DMS153 (cell line): Measurements from ENCODE around the gene PIGQ.

Experiments
- DNase-seq: peaks from one replicate; lab custom pipeline; 2025; lab: John Stamatoyannopoulos, UW

PIGQ gene

DNA sequence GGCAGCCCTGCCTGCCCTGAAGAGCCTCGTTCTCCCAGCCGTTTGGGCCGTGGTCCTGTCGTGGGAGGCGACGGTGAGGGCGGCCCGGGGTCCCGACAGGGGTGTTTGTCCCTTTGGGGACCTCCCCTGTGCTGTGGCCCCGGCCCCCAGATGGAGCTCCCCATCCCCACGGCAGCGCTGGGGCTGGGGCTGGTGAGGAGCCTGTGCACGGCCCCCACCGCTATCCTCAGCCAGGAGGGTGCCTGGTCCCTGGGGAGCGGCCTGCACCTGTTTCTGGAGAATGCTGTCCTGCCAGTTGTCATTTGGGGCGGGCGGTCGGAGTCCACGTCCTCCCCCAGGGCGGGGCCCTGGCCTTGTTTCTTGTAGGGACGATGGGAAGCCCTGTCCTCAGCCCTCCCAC lies 35.6 kb upstream of the PIGQ start:
- no peak for DNase-seq

DNA sequence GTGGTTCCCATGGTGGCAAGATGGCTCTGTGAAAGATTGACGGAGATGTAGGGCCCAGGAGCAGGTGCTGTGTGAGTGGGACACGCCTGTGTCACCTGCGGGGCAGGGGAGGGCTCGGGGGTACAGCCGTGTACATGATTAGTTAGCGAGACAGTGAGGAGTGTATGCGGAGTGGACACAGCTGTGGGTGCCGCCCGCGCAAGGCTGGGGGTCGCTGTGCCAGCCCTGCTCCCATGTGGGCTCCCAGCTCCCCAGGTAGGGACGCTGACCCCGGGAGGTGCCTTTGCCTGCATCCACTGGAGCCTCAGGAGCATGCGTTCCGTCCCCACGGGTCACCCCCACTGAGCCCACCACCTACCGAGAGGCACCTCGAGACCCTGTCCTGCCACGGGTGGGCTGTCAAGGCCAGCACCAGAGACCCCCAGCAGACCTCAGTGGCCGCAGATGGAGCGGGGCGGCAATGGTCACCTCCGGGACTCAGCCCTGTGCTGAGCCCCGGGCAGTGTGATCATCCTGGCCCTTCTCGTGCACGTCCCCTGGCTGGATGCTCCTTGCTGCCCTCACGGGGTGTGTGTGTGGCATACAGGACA lies 34.8 kb upstream of the PIGQ start:
- no peak for DNase-seq

DNA sequence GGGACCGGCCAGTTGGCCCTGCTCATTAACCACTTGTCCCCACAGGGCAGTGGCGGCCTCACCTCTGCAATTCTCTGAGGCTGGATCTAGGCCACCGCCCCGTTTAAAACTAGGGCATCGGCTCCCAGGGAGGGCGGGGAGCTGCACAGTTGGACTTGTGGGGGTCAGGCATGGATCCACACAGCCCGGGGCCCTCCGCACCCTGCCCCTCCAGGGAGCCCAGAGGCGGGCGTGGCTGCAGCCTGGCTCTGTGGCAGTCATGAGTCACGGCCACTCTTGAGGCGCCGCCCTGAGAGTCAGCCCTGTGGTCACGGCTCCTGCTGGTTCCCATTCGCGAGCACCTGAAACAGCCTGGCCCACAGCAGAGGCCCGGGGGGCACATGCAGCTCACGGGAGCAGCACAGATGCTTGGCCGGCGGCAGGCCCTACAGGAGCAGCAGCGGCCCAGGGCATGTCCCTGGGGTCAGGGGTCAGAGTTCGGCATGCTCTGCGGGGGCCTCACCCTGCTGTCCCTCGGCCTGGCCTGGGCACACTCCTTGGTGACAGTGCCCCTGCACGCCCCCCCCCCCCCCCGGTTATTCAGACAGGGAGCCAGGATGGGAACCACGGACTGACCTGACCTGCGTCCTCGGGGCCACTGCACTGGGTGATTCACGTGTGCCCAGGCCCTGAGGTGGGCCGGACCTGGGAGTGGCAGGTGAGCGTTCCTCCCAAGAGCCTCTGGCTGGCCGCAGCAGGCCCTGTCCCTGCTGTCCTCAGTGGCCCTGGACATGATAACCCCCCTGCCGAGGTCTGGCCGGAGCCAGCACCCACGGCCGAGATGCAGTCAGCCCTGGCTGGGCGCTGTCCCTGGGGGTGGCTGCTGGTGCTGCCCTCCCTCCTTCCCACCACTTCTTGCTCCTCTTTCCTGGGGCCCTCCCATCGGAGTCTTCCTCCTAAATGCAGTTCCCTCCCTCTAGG lies 34.0 kb upstream of the PIGQ start:
- no peak for DNase-seq

DNA sequence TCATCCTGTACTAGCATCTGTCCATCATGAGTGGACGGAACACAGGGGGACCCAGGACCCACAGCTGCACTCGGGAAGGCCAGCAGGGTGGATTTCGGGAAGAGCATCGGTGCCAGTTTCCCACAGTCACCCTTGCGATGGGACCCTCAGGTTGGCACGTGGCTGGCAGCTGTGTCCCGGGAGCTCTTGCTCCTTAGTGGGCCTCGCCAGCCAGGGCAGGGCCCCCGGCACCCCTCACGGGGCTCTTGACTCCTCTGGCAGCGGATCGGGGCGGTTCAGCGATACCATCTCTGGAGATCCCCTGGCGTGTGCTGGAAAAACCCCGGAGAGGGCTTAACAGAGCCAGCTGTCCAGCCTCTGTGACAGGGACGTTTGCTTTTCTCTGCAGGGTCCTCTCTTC lies 33.0 kb upstream of the PIGQ start:
- no peak for DNase-seq

DNA sequence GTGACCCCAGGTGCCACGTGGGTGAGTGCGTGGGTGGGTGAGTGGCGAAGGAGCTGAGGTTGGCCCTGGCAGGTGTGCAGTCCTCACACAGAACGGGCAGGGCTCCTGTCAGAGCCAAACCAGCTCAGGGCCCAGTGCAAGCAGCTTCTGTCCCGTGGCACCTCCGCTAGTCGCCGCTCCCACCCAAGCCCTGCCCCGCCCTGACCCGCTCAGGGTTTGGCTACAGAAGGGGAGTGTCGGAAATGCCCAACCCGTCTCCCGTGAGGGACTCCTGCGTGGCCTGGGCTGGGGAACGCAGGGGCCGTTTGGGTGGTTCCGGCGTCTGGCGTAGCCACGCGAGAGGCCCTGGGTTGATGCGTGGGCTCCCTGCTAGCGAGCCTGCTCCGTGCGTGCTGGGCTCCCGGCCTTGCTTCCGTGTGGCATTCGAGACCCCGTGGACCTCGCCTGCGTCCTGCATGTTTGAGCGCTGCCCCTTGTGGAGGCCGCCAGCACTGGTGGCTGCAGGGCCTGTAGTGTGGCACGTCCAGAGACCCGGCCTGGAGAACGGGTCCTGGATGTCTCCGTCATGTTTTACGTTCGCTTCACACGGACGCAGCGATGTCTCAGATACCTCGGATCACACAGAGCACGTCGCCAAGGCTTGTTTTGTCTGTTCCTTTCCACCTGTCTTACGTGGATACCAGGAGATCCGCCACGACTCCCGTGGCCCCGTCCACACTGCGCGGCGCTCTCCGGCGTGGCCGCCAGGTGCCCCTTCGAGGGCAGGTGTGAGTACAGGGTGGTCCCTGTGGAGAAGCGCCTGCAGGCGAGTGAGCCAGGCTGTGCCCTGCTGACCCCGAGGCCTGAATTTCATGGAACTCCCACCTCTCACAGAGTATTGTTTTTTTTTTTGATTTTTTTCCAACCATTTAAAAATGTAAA lies 32.1 kb upstream of the PIGQ start:
- no peak for DNase-seq

DNA sequence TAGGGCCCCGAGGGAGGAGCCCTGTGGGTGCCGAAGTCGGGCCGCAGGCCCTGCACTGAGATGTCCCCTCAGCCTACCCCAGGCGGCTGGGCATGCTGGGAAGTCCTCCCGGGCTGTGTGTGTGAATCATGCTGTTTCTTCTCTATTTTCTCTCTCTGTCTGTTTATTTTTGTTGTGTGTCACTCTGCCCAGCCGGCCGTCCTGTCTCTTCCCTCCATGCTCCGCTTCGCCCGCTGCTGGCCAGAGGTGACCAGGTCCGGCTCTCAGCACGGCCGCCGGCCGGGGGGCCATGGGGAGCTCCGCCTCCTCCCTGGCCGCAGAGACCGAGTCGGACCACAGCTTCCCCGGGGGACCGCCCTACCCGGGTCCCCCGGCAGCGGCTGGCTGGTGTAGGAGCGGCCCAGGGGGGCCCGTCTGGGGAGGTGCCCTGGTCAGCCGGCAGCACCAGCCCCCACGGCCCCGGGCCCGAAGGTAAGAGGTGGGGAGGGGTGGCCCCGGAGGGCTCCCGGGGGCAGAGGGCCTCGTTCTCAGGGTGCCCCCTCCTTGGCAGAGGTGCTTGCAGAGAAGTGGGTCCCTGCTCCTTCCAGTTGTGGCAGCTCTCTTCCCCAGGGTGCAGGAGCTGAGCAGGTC lies 29.8 kb upstream of the PIGQ start:
- DNase-seq = no peak

DNA sequence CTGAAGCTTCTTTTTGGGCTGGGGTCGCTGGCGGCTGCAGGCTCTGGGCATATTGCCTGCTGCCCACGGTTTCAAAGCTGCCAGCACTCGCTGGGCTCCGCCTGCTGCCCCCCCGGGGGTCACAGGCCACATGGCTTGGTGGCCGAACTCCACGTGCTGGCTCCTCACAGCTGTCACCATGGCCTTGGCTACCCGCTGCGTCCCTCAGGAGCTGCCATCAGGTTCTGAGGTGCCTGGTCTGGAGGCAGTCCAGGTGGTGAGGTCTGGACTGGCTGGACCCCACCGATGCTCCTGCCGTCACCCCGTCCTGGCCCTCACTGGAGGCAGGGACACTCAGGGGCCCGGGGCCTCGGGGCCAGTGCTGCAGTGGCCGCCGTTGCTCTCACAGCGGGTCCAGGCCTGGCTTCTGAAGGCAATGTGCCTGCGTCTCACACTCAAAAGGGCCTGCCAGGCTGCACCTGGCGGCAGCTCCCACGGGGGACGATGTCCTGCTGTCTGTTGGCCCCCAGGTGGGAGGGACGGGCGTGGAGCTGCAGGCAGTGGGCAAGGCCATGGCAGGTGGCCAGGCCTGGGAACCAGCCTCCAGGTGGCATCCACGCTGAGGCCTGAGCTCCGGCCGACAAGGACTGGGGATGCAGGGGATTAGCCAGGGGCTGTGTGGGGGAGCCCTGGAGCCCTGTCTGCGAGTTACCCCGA lies 29.0 kb upstream of the PIGQ start:
- DNase-seq = no peak

DNA sequence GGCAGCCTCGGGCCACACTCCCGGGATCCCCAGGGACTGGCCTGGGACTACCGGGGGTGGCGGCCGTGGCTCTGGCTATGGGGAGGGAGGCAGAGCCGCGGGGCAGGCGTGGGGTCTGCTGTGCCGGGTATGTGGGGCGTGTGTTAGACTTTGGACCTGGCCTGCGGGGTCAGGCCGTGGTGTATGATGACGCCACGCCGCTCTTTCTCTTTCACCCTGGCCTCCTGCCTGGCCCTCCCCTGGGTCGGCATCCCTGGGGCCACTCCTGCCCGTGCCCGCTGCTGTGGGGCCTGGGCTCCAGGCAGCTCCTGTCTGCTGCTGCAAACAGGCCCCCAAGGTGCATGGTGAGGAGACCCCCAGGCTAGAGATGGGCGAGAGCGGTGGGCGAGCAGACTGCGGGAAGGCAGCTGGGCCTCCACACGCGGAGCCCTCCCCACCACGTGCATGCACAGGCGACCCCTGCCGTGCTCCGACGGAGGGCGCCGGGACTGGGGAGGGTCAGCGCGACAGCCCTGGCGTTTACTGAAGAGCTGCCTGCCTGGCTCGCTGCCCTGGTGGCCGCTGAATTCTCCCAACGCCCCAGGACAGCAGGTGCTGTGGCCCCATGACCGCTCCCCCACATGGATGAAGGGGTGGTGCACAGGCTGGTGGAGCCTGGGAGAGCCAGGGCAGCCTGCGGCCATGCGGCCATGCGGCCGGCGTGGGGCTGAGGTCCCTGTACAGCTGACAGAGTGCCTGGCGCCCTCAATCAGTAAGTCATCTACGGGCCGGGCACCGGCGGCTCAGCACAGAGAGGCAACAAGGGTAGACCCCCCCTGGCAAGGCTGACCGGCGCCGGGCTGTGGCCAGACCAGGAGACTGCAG lies 26.2 kb upstream of the PIGQ start:
- no peak for DNase-seq

DNA sequence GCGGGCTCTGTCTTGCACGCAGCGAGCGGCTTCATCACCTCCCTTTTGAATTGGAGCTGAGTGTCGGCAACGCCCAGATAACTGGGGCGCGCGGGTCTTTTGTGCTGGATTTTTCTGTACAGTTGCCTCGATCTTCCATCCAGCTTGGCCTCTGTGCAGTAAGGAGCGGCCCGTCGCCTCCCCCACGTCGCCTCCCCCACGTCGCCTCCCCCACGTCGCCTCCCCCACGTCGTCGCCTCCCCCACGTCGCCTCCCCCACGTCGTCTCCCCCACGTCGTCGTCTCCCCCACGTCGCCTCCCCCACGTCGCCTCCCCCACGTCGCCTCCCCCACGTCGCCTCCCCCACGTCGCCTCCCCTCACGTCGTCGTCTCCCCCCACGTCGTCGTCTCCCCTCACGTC lies 25.3 kb upstream of the PIGQ start:
- no peak for DNase-seq

DNA sequence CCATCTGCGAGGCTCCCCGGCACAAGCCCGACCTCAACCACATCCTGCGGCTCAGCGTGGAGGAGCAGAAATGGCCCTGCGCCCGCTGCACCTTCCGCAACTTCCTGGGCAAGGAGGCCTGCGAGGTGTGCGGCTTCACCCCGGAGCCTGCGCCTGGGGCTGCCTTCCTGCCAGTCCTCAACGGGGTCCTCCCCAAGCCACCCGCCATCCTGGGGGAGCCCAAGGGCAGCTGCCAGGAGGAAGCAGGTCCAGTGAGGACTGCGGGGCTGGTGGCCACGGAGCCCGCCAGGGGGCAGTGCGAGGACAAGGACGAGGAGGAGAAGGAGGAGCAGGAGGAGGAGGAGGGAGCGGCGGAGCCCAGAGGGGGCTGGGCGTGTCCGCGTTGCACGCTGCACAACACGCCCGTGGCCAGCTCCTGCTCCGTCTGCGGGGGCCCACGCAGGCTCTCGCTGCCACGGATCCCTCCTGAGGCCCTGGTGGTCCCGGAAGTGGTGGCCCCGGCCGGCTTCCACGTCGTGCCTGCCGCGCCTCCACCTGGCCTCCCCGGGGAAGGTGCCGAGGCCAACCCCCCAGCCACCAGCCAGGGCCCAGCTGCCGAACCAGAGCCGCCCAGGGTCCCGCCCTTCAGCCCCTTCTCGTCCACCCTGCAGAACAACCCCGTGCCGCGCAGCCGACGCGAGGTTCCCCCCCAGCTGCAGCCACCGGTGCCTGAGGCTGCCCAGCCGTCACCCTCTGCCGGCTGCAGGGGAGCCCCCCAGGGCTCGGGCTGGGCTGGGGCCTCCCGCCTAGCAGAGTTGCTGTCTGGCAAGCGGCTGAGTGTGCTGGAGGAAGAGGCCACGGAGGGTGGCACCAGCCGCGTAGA lies 22.6 kb upstream of the PIGQ start:
- peak; percentile 77 for DNase-seq

DNA sequence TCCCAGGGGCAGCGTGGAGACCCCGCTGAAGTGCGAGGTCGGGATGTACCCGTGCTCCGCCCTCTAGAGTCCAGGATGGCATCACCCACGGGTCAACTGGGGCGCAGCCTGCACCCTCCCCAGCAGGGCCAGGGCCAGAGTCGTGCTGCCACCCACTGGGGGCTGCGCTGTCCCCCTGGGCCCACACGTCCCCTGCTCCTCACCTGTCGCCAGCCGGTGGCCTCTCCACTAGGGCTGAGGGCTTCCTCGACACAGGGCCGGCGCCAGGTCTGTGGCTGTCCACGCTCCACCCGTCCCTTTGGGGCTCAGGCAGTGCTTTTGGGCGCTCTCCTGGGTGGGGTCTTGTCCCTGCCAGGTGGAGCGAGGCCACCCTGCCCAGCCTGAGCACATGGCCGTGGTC lies 21.2 kb upstream of the PIGQ start:
- DNase-seq = no peak

DNA sequence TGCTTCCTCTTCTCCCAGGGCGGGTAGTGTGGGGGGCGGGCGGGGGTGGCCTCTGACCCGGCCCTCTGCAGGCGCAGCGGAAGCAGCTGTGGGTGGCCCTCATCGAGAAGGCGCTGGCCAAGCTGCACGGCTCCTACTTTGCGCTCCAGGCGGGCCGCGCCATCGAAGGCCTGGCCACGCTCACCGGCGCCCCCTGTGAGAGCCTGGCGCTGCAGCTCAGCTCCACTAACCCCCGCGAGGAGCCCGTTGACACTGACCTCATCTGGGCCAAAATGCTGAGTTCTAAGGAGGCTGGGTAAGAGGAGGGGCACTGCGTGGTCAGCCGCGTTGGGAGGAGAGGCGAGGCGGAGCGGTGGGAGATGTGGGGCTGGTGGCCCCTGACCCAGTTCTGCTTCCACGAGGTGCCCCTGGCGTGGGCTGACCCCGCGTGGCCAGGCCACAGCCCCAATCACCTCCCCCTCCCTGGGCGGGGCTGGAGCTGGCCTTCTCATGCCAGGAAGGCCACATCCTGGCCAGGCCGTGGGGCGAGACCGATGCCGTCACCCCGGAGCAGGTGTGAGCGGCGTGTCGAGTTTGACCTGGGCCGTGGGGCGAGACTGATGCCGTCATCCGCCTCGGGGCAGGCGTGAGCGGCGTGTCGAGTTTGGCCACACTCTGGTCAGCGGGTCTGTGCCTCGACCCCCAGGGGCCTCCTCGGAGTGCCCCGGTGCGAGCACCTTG lies 20.1 kb upstream of the PIGQ start:
- no peak for DNase-seq

DNA sequence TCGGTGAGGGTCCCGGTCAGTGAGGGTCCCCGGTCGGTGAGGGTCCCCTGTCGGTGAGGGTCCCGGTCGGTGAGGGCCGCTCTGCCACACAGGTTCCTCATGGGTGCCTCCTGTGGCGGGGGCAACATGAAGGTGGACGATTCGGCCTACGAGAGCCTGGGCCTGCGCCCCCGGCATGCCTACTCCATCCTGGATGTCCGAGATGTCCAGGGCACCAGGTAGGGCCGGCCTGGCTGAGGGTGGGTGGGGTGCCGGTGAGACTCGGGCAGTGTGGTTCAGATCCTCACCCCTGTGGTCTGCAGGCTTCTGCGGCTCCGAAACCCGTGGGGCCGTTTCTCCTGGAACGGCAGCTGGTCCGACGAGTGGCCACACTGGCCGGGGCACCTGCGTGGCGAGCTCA lies 18.6 kb upstream of the PIGQ start:
- no peak for DNase-seq

DNA sequence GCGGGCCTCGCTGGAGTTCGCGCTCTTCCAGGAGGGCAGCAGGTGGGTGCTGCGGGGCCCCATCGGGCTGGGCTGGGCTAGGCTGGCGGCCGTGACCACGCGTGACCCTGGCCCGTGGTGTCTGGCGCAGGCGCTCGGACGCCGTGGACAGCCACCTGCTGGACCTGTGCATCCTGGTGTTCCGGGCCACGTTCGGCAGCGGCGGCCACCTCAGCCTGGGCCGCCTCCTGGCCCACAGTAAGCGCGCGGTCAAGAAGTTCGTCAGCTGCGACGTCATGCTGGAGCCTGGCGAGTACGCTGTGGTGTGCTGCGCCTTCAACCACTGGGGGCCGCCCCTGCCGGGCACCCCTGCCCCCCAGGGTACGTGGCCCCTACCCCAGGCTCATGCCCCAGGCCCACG lies 17.6 kb upstream of the PIGQ start:
- DNase-seq = no peak

DNA sequence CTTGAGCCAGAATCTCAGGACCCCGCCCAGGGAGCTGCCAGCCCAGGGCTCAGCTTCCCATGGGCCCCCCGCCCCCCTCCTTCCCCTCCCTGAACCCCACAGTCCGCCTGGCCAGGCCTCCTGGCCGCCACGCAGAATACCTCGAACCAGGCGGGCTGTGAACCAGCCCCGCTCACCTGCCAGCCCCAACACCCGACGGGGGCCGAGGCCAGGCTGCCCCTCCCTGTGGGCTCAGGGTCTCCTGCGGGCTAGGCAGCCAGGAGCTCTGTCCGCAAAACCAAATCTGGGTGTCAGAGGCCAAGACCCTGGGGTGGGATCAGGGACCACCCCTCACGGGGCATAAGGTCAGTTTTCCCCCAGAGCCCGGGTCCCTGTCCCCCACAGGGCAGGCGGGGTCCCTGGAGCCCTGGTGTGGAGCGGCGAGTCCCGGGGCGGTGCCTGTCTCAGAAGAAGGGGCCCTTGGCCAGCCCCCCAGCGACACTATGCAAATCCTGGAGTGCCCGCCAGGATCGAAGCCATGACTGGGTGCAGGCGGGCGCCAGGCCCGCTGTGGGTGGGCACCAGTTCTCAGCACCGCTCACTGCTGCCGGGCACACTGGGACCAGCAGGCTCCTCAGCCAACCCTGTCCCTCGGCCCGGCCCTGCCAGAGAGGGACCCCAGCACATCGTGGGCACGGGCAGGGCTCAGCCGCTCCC lies 16.0 kb upstream of the PIGQ start:
- DNase-seq = no peak

DNA sequence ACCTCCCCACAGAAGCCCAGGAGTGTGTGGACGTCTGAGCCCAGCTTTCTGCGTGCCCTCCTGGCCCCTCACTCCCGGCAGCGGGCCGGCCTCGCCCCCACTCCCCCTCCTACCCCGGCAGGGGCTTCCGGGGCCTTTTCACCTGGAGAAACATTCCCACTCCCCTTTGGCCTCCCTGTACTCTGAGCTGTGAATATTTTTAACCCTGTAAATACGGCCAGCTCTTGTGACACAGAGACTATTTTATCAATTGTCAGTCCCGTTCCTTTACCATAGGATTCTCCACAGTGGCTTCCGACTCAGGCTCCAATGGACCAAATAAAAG lies 15.5 kb upstream of the PIGQ start:
- DNase-seq = no peak

DNA sequence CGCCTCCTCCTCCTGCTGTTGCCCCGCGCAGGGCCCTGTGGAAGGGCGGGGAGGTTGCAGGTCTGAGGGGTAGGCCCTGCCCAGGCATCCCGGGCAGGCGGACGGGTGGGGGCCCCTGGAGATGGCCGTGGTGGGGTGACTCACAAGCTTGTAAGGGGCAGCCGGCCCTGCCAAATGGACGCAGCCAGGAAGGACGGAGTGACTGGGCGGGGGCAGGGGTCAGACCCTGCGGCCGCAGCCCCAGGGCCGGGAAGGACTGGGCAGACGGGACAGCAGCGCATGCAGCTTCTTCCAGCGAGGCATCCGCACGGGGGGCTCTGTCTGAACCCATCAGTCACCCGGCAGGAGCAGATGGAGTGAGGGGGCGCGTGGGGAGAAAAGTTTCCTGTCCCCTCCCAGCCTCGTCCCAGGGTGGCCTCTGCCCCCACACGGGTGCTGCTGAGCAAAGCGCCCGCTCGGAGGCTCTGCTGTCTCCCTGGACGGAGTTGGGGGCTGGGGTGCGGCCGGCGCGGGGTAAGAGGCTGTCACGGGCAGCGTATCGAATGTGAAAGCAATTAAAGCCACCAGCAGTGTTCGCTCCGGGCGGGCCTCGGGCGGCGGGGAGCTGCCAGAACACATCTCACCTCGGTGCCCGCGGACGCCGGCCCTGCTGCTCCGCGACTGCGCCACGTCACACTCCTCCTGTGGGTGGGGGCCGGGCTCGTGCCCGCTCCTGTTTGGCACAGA lies 15.0 kb upstream of the PIGQ start:
- no peak for DNase-seq
